ENCODE results near the gene N4BP3.

- no peak for TF ChIP-seq CTCF (conservative IDR thresholded peaks at IDR 0.05; ENCODE audit: low read length)
- TF ChIP-seq EZH2phosphoT487 (IDR thresholded peaks at IDR 0.05; ENCODE audit: borderline replicate concordance, low read depth, low read length), result no peak
Observed at GRCh38 chr5:178103612-178104011, 9.7 kb upstream of the N4BP3 start.
